Liver (tissue), 9 donors: ENCODE data around the gene GNG11. TPM values are rescaled to one million over a fixed set of nuclear protein-coding genes. Genes with fewer than 3 reads are reported as not detected.

Experiments used
- DNase-seq: peaks from one replicate; pipeline ENCODE4 v3.0.0-alpha.2; 2017; ENCODE audit warnings: low spot score
- H3K27ac ChIP-seq, 2 donors: one replicate each; pipeline ENCODE4 v1.7.0; 2013; ENCODE audit warnings: inconsistent platforms in 2 of 2, low read length in 2 of 2, control low read depth in 1 of 2, low read depth in 1 of 2, mild to moderate bottlenecking in 1 of 2
- H3K27me3 ChIP-seq, 4 donors: one replicate each; pipeline versions ENCODE4 v1.6.1 to v1.7.0; 2013; ENCODE audit warnings: low read length in 3 of 4, inconsistent platforms in 1 of 4, mild to moderate bottlenecking in 1 of 4, moderate library complexity in 1 of 4; ENCODE audit not compliant: control insufficient read depth in 4 of 4, insufficient read depth in 4 of 4
- H3K36me3 ChIP-seq, 4 donors: one replicate each; pipeline versions ENCODE4 v1.6.1 to v1.7.0; 2013; ENCODE audit warnings: low read length in 3 of 4, mild to moderate bottlenecking in 3 of 4, low read depth in 1 of 4, moderate library complexity in 1 of 4; ENCODE audit not compliant: control insufficient read depth in 4 of 4, insufficient read depth in 3 of 4
- H3K4me1 ChIP-seq, 4 donors: one replicate each; pipeline versions ENCODE4 v1.6.1 to v1.7.0; 2013; ENCODE audit warnings: low read length in 3 of 4, mild to moderate bottlenecking in 3 of 4, moderate library complexity in 1 of 4; ENCODE audit not compliant: control insufficient read depth in 4 of 4, insufficient read depth in 4 of 4
- H3K4me3 ChIP-seq, 3 donors: one replicate each; pipeline versions ENCODE4 v1.6.1 to v1.7.0; 2013; ENCODE audit warnings: low read length in 3 of 3, control low read depth in 1 of 3, low read depth in 1 of 3, mild to moderate bottlenecking in 1 of 3
- H3K9ac ChIP-seq, 2 donors: one replicate each; pipeline ENCODE4 v1.7.0; 2013; ENCODE audit warnings: low read length in 2 of 2, mild to moderate bottlenecking in 2 of 2, moderate library complexity in 2 of 2, control low read depth in 1 of 2, low read depth in 1 of 2
- H3K9me3 ChIP-seq, 4 donors: one replicate each; pipeline versions ENCODE4 v1.6.1 to v1.7.0; 2013; ENCODE audit warnings: low read length in 3 of 4; ENCODE audit not compliant: control insufficient read depth in 4 of 4
- ATF3 ChIP-seq: IDR thresholded peaks from 2 replicates; pipeline ENCODE4 v1.6.1; 2016; ENCODE audit warnings: antibody characterized with exemption
- CTCF ChIP-seq: fragments of 150-350 bp; IDR thresholded peaks from 2 replicates; pipeline ENCODE4 v1.5.1; 2017; ENCODE audit warnings: improper control_type of control experiment, low read depth, low read length; ENCODE audit not compliant: missing input control
- EGR1 ChIP-seq, 2 donors: IDR thresholded peaks; 2 replicates each; pipeline ENCODE4 v1.6.1; 2016 to 2018; ENCODE audit warnings: antibody characterized with exemption in 2 of 2, low read depth in 2 of 2
- FOXA1 ChIP-seq: IDR thresholded peaks from 2 replicates; pipeline ENCODE4 v1.6.1; 2016; ENCODE audit warnings: antibody characterized with exemption
- GABPA ChIP-seq, 2 donors: IDR thresholded peaks in 1 of 2; conservative IDR thresholded peaks in 1 of 2; 2 replicates each; pipeline ENCODE4 v1.6.1; 2016; ENCODE audit warnings: antibody characterized with exemption in 2 of 2, mild to moderate bottlenecking in 1 of 2, moderate library complexity in 1 of 2
- HNF4A ChIP-seq, 2 donors: conservative IDR thresholded peaks; 2 replicates each; pipeline ENCODE4 v1.6.1; 2016; ENCODE audit warnings: antibody characterized with exemption in 2 of 2, mild to moderate bottlenecking in 2 of 2
- HNF4G ChIP-seq: IDR thresholded peaks from 2 replicates; pipeline ENCODE4 v1.6.1; 2016; ENCODE audit warnings: antibody characterized with exemption
- JUND ChIP-seq, 2 donors: IDR thresholded peaks; 2 replicates each; pipeline ENCODE4 v1.6.1; 2016; ENCODE audit warnings: antibody characterized with exemption in 2 of 2
- MAX ChIP-seq: IDR thresholded peaks from 2 replicates; pipeline ENCODE4 v1.6.1; 2016; ENCODE audit warnings: antibody characterized with exemption
- NR2F2 ChIP-seq: IDR thresholded peaks from 2 replicates; pipeline ENCODE4 v1.6.1; 2016; ENCODE audit warnings: antibody characterized with exemption
- RAD21 ChIP-seq, 2 donors: IDR thresholded peaks; 2 replicates each; pipeline ENCODE4 v1.6.1; 2016; ENCODE audit warnings: antibody characterized with exemption in 2 of 2, mild to moderate bottlenecking in 2 of 2
- REST ChIP-seq: IDR thresholded peaks from 2 replicates; pipeline ENCODE4 v1.6.1; 2016; ENCODE audit warnings: antibody characterized with exemption, mild to moderate bottlenecking
- RXRA ChIP-seq, 2 donors: IDR thresholded peaks; 2 replicates each; pipeline ENCODE4 v1.6.1; 2017 to 2018; ENCODE audit warnings: antibody characterized with exemption in 2 of 2, mild to moderate bottlenecking in 1 of 2
- SP1 ChIP-seq: IDR thresholded peaks from 2 replicates; pipeline ENCODE4 v1.6.1; 2018; ENCODE audit warnings: antibody characterized with exemption, mild to moderate bottlenecking
- TAF1 ChIP-seq: conservative IDR thresholded peaks from 2 replicates; pipeline ENCODE4 v1.6.1; 2016; ENCODE audit warnings: antibody characterized with exemption, mild to moderate bottlenecking
- YY1 ChIP-seq: IDR thresholded peaks from 2 replicates; pipeline ENCODE4 v1.6.1; 2016; ENCODE audit warnings: antibody characterized with exemption, mild to moderate bottlenecking
- ZBTB33 ChIP-seq: IDR thresholded peaks from 2 replicates; pipeline ENCODE4 v1.6.1; 2016; ENCODE audit warnings: antibody characterized with exemption
- WGBS: extraction: QIAGEN DNeasy Blood & Tissue Kit; methylation state at CpG from one replicate; pipeline ENCODE4 v1.1.7; 2013; 5-methylcytosine and 5-hydroxymethylcytosine counted together
- polyA plus RNA-seq, 2 donors: library from polyadenylated mRNA; stranded (reverse) in 1 of 2; unstranded in 1 of 2; fragments of 200-250 nt in 1 of 2; fragments of >200 nt in 1 of 2; fragmentation: Nextera tagmentation in 1 of 2; extraction: Ambion mirVana in 1 of 2; gene quantifications; one replicate each; pipeline versions ENCODE4 v1.2.1 to v1.2.3, GENCODE V29; 2013 to 2015
- total RNA-seq, 2 donors: library from RNA; depleted of rRNA; stranded (reverse); fragments of >200 nt; gene quantifications; one replicate each; pipeline ENCODE4 v1.2.3, GENCODE V29; 2014
- donor health status: healthy.
- donor health status: healthy.
- donor health status: healthy.
- donor health status: healthy.
- donor health status: healthy.

GNG11 gene
- total RNA-seq (1 to 10 TPM; 4.0 to 5.2 TPM), polyA plus RNA-seq (10 to 100 TPM in 1 of 2 donors, 1 to 10 TPM in 1; 7.0 to 11.1 TPM)

- no peak for TF ChIP-seq EGR1 (IDR thresholded peaks at IDR 0.05; ENCODE audit: low read depth in 2 of 2)
- no peak for TF ChIP-seq HNF4A (conservative IDR thresholded peaks at IDR 0.05)
- no peak for TF ChIP-seq FOXA1
- TF ChIP-seq GABPA (IDR thresholded peaks at IDR 0.05 in 1 of 2, conservative IDR thresholded peaks at IDR 0.05 in 1 of 2): no peak
- TF ChIP-seq ZBTB33: no peak
- TF ChIP-seq TAF1: peak; percentile 27
- no peak for TF ChIP-seq HNF4G
- TF ChIP-seq RAD21 (IDR thresholded peaks at IDR 0.05): no peak
- TF ChIP-seq YY1: peak; percentile 29
- no peak for TF ChIP-seq ATF3
- TF ChIP-seq SP1: peak; percentile 9
- no peak for TF ChIP-seq JUND (IDR thresholded peaks at IDR 0.05)
- TF ChIP-seq MAX: no peak
- Histone ChIP-seq H3K36me3 (no peaks in the 10 kb centered on the region), H3K4me3 (peak within 1 kb of the TSS; percentile 35 to 58 (median 51)), H3K9ac (peak within 1 kb of the TSS; percentile 28 to 33), H3K27ac (peak within 1 kb of the TSS; percentile 64 to 76), H3K4me1 (peaks cover 0 to 9% (median 4%) of the 10 kb centered on the region in 4 donors), H3K27me3 (peaks cover 0 to 7% (median 0%) of the 10 kb centered on the region in 4 donors), H3K9me3 (no peaks in the 10 kb centered on the region)
- 7% methylated on average over 39 of the region's 39 CpGs for WGBS
- DNase-seq: peak; percentile 46
Measured at GRCh38 chr7:93921607-93922566, at the start of gene GNG11. TSS of gene GNG11 (plus strand) at chr7:93921735. CDS start at chr7:93922138, 403 bp downstream.

- no peaks in the 10 kb centered on the region for H3K27me3 ChIP-seq
- 71% methylated on average over 1 of the region's 1 CpG for WGBS
- H3K27ac ChIP-seq: no peak overlapping the region
Measured at GRCh38 chr7:93873998-93874574, 47.4 kb upstream of the GNG11 start.

More at GRCh38 chr7:93873998-93874574, 47.4 kb upstream of the GNG11 start:
- no peak for DNase-seq
- no peak overlapping the region for H3K9ac ChIP-seq
- H3K4me3 ChIP-seq: no peak overlapping the region
- no peaks in the 10 kb centered on the region for H3K36me3 ChIP-seq
- no peak for TF ChIP-seq HNF4A (conservative IDR thresholded peaks at IDR 0.05)
- TF ChIP-seq RXRA (IDR thresholded peaks at IDR 0.05): no peak
- TF ChIP-seq CTCF: no peak
- TF ChIP-seq JUND (IDR thresholded peaks at IDR 0.05): no peak
- TF ChIP-seq YY1: no peak
- TF ChIP-seq NR2F2: no peak
- no peak for TF ChIP-seq SP1
- TF ChIP-seq ATF3: no peak
- no peak for TF ChIP-seq FOXA1
- no peak for TF ChIP-seq EGR1 (IDR thresholded peaks at IDR 0.05; ENCODE audit: low read depth in 2 of 2)
- no peak for TF ChIP-seq TAF1
- TF ChIP-seq REST: no peak
- no peak for TF ChIP-seq HNF4G
- H3K9me3 ChIP-seq: peaks cover 0 to 4% (median 0%) of the 10 kb centered on the region in 4 donors
- H3K4me1 ChIP-seq: no peaks in the 10 kb centered on the region
